HL-60 (cell line): ENCODE results near the gene FNIP1.

ENCODE experiments used
- DNase-seq, 2 experiments: peaks; one replicate each; pipeline ENCODE4 v3.0.0-alpha.2; 2010 to 2020; ENCODE audit warnings: low read depth in 1 of 2, low spot score in 1 of 2
- H3K27ac ChIP-seq: fragments of 250-450 bp; sonication (Bioruptor Pico); replicated peaks from 2 replicates; pipeline ENCODE4 v1.5.1; 2020; ENCODE audit warnings: mild to moderate bottlenecking, moderate library complexity
- H3K27me3 ChIP-seq: fragments of 250-450 bp; sonication (Bioruptor Pico); 2 replicates; pipeline ENCODE4 v1.5.1; 2021; ENCODE audit warnings: mild to moderate bottlenecking, moderate library complexity; ENCODE audit not compliant: insufficient read depth, poor library complexity, severe bottlenecking
- H3K4me3 ChIP-seq: replicated peaks from 2 replicates; pipeline ENCODE4 v1.5.1; 2011; ENCODE audit warnings: mild to moderate bottlenecking, control low read depth, low read length; ENCODE audit not compliant: insufficient read depth
- GABPA ChIP-seq: IDR thresholded peaks from 2 replicates; pipeline ENCODE4 v1.6.1; 2012; ENCODE audit warnings: low read depth
- POLR2AphosphoS5 ChIP-seq: IDR thresholded peaks from 2 replicates; pipeline ENCODE4 v1.6.1; 2012; ENCODE audit warnings: low read depth
- SPI1 ChIP-seq: IDR thresholded peaks from 2 replicates; pipeline ENCODE4 v1.6.1; 2012; ENCODE audit warnings: low read depth, mild to moderate bottlenecking, borderline replicate concordance
- TF ChIP-seq, protein P1 (sequence below): IDR thresholded peaks from 2 replicates; pipeline ENCODE4 v1.6.1; 2012; ENCODE audit warnings: low read depth; ENCODE audit not compliant: insufficient replicate concordance
- TF ChIP-seq, protein P2 (sequence below): IDR thresholded peaks from one replicate; pipeline ENCODE4 v1.5.1; 2011; ENCODE audit warnings: low read length, control low read depth, inconsistent platforms; ENCODE audit not compliant: insufficient read depth

FNIP1 gene

DNA sequence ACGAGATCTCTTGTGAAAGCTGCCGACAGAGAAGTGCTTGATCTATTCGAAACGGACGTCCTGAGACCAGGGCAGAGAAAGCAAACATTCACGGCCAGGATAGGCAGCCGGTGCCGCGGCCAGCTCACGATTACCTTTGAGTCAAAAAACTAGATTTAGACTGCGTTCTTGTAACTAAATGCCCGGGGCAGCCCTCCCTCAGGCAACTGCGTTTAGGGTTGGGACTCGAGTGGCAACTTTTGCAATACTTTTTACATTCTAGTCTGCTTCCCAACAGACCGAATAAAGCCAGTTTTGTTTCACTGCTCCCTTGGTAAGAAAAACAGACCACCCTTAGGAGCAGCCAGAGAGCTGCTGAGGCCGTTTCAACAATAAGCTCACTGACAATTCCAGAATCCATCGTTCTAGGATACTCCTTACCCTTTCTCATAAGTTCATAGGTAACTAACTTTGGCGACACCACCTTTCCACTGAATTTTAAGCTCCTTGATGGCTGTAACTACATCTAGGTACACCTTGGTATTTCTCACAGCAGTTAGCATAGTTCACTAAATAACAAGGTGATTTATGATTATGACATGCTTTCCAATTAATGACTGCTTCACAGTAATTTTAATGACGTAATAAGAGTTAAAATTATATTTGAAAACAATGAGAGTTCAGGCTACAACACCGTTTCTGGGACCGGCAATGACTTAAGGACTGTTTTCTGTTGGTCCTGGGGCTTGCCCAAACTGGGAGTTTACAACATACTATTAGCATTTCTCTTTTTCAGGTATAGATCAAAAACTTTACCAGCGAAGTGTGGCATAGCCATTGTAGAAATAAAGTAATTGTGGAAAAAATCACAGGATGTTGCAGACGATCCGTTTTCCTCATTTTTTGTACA is 160.9 kb downstream of the FNIP1 start:
- no peaks in the 10 kb centered on the region for H3K27me3 ChIP-seq
- no peak for DNase-seq
- peak overlapping the region; percentile 40 for H3K4me3 ChIP-seq
- peak overlapping the region; percentile 97 for H3K27ac ChIP-seq
- peak; percentile 7; the same call in 1 of the 2 replicates for TF ChIP-seq POLR2AphosphoS5
- 0 out of 2 replicates have a peak, but pooled peaks have one; percentile 0 for TF ChIP-seq SPI1
- TF ChIP-seq GABPA: no peak
- TF ChIP-seq, protein P1, sequence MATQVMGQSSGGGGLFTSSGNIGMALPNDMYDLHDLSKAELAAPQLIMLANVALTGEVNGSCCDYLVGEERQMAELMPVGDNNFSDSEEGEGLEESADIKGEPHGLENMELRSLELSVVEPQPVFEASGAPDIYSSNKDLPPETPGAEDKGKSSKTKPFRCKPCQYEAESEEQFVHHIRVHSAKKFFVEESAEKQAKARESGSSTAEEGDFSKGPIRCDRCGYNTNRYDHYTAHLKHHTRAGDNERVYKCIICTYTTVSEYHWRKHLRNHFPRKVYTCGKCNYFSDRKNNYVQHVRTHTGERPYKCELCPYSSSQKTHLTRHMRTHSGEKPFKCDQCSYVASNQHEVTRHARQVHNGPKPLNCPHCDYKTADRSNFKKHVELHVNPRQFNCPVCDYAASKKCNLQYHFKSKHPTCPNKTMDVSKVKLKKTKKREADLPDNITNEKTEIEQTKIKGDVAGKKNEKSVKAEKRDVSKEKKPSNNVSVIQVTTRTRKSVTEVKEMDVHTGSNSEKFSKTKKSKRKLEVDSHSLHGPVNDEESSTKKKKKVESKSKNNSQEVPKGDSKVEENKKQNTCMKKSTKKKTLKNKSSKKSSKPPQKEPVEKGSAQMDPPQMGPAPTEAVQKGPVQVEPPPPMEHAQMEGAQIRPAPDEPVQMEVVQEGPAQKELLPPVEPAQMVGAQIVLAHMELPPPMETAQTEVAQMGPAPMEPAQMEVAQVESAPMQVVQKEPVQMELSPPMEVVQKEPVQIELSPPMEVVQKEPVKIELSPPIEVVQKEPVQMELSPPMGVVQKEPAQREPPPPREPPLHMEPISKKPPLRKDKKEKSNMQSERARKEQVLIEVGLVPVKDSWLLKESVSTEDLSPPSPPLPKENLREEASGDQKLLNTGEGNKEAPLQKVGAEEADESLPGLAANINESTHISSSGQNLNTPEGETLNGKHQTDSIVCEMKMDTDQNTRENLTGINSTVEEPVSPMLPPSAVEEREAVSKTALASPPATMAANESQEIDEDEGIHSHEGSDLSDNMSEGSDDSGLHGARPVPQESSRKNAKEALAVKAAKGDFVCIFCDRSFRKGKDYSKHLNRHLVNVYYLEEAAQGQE: peak; percentile 42
- TF ChIP-seq, protein P2, sequence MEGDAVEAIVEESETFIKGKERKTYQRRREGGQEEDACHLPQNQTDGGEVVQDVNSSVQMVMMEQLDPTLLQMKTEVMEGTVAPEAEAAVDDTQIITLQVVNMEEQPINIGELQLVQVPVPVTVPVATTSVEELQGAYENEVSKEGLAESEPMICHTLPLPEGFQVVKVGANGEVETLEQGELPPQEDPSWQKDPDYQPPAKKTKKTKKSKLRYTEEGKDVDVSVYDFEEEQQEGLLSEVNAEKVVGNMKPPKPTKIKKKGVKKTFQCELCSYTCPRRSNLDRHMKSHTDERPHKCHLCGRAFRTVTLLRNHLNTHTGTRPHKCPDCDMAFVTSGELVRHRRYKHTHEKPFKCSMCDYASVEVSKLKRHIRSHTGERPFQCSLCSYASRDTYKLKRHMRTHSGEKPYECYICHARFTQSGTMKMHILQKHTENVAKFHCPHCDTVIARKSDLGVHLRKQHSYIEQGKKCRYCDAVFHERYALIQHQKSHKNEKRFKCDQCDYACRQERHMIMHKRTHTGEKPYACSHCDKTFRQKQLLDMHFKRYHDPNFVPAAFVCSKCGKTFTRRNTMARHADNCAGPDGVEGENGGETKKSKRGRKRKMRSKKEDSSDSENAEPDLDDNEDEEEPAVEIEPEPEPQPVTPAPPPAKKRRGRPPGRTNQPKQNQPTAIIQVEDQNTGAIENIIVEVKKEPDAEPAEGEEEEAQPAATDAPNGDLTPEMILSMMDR: no peak

DNA sequence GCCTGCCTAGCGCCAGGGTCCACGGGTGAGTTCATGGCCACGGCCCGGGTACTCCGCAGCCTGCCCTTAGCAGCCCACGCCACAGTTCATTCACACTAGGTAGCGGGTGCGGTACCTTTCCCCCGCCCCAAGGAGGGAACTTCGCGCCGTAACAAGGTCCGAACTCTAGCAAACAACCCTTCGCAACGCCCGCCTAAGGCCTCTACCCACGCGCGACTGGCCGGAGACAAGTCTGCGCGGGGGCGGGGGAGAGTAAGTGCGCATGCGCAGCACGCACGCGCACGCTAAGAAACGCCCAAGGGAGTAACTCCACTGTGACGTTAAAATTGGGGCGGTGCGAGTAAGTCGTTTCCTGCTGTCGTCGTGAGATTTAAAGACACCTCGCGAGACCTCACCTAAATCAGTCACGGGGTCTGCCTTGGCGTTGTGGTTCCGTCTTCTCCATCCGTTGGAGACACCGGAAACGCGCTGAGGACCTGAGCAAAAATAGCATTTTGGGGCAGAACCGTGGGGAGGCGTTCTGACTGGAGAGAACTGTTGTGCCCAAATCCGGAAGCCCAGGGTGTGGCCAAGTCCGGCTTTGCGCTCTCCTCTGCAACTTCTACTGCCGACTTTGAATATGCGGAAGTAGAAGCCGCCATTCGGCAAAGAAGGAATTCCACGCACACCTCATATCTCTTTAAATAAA is 161.7 kb downstream of the FNIP1 start, which contains the start of gene RAPGEF6:
Gene RAPGEF6 (minus strand): TSS at position 234 of the 688 bp plus-strand sequence. CDS start 199 bp downstream, at position 35.
- Histone ChIP-seq H3K27me3 (no peaks in the 10 kb centered on the region), H3K27ac (peak within 1 kb of the TSS; percentile 97)

DNA sequence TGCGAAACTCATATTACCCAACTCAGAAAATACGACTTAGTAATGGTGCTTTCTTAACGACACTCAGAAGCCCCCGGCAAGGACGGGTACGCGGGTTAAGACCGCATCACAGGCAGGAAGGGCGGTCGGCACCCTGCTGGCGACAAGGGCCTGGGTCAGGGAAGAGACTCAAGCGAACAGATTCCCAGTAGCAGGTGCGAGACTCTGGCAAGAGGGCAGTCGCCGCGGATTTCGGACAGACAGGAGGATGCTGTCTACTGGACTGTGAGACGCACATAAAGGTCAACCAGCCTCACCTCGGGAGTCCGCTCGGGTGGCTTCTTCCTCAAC is 162.2 kb downstream of the FNIP1 start:
- H3K27me3 ChIP-seq: no peaks in the 10 kb centered on the region
- peak overlapping the region; percentile 70 for H3K4me3 ChIP-seq
- peak overlapping the region; percentile 97 for H3K27ac ChIP-seq
- peak; percentile 26 to 42 for DNase-seq
- TF ChIP-seq POLR2AphosphoS5: no peak
- TF ChIP-seq GABPA: no peak
- TF ChIP-seq SPI1: no peak
- TF ChIP-seq, protein P2: no peak
- TF ChIP-seq, protein P1: no peak

More for the DNA sequence above, 161.7 kb downstream of the FNIP1 start, which contains the start of gene RAPGEF6:
- H3K4me3 ChIP-seq: peak within 1 kb of the TSS; percentile 70
- DNase-seq: peak; percentile 92 to 97
- TF ChIP-seq, protein P1: no peak
- TF ChIP-seq SPI1 (peak; percentile 23; the same call in 1 of the 2 replicates), POLR2AphosphoS5 (peak; percentile 29), GABPA (0 out of 2 replicates have a peak, but pooled peaks have one; percentile 22)
- TF ChIP-seq, protein P2: no peak
